MV-4-11 (cell line): ENCODE data around the gene PCDH9.

Experiments
- DNase-seq: peaks from one replicate; lab custom pipeline; 2025; lab: John Stamatoyannopoulos, UW

The PCDH9 gene

GRCh38 chr13:66397133-66397532 is 833.0 kb downstream of the PCDH9 start:
- no peak for DNase-seq

DNA sequence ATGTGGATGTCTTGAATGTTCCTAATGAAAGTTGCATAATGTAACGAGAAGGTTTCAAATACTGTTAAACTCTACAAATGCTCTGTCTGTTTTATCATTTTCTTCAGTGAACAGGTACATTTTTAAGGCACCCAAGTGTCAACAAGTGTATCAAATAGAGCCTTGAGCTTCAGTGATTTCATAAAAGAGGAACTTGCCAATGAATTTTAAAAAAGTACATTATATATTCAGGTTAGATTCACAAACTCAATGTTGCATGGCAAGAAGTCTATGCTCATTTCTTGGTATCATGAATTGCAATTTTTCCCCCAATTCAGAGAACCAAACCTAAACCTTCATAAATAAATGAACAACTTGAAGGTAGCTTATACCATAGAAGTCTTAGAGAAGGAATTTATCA is 838.8 kb downstream of the PCDH9 start:
- no peak for DNase-seq

DNA sequence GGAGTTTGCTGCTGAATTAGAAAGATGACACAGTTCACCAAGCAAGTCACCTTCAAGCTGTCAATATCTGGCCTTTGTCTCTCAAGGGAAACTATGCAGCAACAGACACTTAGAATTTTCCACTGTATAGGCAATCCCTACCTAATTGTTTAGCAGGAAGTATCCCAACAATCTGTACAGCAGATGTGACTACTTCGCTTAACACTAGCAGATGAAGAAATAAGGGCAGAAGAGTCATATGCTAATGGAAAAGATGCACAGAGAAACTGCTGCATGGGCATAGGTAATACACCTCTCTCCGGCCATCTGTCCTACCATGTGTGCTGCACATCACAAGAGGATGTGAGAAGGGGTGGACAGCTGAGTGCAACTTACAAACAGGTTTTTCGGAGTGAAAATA is 851.2 kb downstream of the PCDH9 start:
- no peak for DNase-seq

GRCh38 chr13:66377569-66377968 is 852.6 kb downstream of the PCDH9 start:
- no peak for DNase-seq

DNA sequence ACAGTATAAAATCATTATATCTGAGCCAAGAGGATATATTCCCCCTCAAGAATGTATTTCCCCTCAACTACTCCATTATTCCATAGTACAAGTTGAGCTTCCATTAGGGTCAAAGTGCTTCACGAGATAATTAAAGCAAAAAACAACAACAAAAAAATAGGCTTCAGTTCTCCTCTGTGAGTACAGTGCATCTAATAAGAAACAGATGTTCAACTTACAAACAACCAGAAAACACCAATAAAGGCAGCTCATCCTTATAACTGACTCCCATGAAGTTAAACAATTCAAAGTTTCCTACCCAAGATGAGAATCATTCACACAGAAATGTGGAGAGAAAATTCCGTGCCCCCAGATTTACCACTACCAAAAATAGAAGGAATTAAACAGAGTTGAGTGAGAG is 854.4 kb downstream of the PCDH9 start:
- DNase-seq, result no peak

GRCh38 chr13:66369666-66370065 is 860.5 kb downstream of the PCDH9 start:
- DNase-seq, result no peak

DNA sequence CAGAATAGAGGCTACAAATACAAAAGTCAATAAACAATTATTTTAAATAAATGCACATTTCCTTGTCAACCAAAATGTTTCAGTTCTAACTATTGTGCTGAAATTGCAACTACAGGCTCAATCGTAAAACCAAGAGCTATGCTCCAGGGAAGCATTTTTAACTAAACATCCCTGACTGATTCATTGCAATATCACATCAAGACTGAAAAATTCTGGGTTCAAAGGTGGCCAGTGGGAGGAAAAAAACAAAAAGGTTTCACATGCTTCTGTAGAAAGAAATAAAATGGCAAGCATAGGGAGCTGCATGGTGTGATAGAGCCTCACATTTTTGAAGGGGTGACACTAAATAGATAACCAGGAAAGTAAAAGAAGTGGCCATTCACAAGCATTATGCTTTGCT is 862.8 kb downstream of the PCDH9 start:
- DNase-seq, result no peak

GRCh38 chr13:66365101-66365500 is 865.0 kb downstream of the PCDH9 start:
- DNase-seq, result no peak

DNA sequence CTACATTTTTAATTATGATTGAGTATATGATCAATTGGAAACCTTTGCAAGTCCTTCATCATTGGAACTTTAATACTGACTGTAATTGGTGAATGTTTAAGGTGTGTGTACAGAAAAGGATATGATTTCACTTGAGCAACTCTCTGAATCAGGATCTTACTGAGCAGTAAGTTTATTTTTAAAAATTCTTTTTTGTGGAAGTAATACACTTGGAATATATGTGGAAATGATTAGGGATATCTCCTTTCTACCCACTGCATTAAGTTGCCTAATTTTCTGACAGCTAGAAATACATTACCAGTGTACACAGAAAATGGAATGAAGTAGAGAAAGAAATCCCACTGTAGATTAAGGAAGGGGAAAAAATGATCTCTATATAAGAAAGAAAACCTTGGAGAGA is 865.8 kb downstream of the PCDH9 start:
- no peak for DNase-seq

DNA sequence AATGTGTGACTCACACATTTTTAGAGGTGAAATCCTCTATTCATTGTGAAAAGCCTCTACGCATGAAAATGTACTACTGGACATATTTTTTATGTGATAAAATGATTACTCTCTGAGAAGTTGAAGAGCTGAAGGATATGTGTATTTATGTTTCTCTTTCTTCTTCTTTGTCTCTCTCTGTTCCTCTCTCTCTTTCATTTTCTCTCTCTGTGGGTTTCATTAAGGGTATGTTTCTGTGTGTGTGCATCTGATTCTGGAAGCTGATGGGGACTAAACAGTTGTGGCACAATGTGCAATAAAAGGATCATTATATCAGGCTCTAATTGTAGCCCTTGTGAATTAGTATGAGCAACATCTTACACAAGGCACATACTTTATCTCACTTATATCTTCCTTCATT is 867.7 kb downstream of the PCDH9 start:
- DNase-seq, result no peak

GRCh38 chr13:66359910-66360552 is 870.1 kb downstream of the PCDH9 start:
- DNase-seq, result no peak

- DNase-seq, result no peak
Observed at GRCh38 chr13:66359393-66359792, 870.7 kb downstream of the PCDH9 start.

DNA sequence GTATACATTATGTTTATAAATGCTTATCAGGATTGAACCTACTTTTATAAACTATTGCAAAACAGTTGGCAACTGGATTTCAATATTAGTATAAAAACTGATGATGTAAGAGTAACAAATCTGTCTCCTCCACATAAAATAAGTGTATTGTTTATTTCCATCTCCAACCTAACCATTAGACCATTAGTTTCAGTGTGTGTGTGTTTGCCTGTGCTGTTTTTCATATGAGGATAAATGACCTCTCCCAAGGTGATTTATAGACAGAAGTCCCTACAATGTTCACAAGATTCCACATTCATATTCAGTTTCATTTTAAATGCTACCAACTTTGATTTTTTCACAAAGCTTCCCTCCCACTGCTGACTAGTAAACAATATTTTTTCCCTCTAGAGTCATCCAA is 871.6 kb downstream of the PCDH9 start:
- no peak for DNase-seq

- DNase-seq, result no peak
Observed at GRCh38 chr13:66357463-66357862, 872.7 kb downstream of the PCDH9 start.

- no peak for DNase-seq
Observed at GRCh38 chr13:66354879-66355751, 875.0 kb downstream of the PCDH9 start.

DNA sequence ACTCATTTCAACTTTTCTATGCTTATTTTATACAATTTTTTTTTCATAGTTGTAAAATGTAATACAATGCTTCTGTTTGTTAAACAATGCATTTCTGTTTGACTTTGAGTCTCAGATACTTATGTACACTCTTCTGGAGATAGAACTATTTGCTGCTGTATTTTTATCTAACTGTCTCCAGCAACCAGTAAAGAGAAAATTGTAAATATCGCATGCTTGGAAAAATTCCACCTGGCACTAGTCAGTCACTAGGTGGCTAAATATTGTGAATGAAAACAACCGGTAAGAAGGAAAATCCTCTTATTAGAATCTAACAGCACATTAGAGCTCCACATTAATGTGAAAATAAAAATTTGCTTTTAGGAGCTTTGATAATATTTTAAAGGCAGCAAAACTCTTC is 876.5 kb downstream of the PCDH9 start:
- DNase-seq, result no peak

DNA sequence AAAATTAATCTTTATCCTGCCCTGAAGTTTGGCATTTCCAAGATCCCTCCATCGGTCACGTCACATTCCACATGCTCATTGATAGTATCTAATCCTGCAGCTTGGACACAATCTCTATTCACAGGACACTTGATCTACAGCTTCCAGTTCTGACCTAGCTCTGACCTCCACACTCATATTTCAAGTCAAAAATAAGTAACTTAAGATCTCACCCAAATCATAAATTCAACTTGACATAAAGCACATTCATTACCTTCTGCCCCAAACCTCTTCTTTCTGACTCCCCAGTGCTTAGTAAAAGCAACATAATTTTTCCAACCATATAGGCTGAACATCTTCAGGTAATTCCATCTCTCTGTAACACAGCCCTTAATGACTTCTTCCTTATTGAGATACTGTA is 880.2 kb downstream of the PCDH9 start:
- DNase-seq, result no peak

GRCh38 chr13:66348745-66349690 is 881.1 kb downstream of the PCDH9 start:
- DNase-seq, result no peak

DNA sequence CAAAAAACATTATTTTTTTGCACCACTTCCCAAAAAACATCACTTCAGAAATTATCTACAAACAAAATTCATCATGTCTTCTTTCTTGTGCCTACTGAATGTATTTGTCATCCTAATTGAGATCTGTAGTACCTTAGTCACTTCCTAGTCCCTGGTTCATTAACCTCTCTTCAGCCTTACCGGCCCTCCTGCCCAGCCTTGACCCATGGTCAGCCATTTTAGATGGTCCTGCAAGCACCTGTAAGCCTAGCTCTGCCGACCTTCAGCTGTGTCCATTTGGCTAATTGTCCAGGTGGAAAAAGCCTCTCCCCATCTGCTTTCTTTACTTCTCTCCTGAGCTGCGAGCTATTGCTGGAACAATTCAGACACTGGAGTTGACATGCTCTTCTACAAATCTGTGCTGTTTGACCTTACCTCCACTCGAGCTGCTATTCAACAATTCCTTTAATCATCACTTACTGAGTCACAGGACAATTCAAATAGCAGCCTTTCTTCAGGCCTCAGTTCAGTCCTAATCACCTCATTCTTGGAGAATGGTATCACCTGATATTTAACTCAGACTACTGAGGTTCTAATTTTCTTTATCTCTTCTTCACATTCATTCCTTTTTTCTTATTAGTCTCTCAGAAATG is 882.5 kb downstream of the PCDH9 start:
- no peak for DNase-seq

DNA sequence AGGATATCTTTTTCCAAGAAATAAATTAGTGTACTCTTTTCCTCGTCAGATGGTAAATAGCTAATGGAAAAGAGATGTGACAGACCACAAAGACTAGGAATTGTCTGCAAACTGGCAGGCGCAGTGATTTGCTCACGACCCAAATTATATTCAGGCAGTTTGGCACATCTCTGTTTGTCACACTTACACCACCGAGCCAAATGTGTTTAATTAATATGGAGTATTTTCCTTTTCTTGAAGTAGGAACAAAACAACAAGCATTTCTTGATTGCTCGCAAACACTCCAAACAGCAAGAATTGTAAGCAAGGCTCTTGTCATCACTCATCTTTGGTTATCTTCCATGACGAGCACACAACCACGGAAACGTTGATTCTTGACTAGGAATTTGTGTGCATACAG is 884.2 kb downstream of the PCDH9 start:
- DNase-seq, result no peak

GRCh38 chr13:66345518-66345810 is 884.7 kb downstream of the PCDH9 start:
- no peak for DNase-seq

GRCh38 chr13:66344805-66345517 is 885.2 kb downstream of the PCDH9 start:
- DNase-seq, result no peak
